GM23338 (cell line): ENCODE data around the gene PFN1. TPM values are rescaled to one million over a fixed set of nuclear protein-coding genes. Genes with fewer than 3 reads are reported as not detected.

Experiments
- ATAC-seq: fragments of 200-7000 bp; cut with Tn5 transposase; 3 replicates; pipeline ENCODE4 v1.9.1; 2020
- DNase-seq: peaks from one replicate; pipeline ENCODE4 v3.0.0-alpha.2; 2015; ENCODE audit warnings: low spot score
- H2AFZ ChIP-seq: fragments of 200-600 bp; sonication (generic); 2 replicates; pipeline ENCODE4 v1.8.0; 2016; ENCODE audit warnings: antibody characterized with exemption, mild to moderate bottlenecking, moderate library complexity
- H3F3A ChIP-seq: fragments of 200-600 bp; sonication (generic); replicated peaks from 2 replicates; pipeline ENCODE4 v1.8.0; 2017; ENCODE audit warnings: antibody characterized with exemption, mixed run types, low read depth
- H3K27ac ChIP-seq: fragments of 200-600 bp; sonication (generic); 2 replicates; pipeline ENCODE4 v1.6.1; 2016; ENCODE audit warnings: low read depth
- H3K27me3 ChIP-seq: fragments of 200-600 bp; sonication (generic); 2 replicates; pipeline ENCODE4 v1.8.0; 2016; ENCODE audit warnings: mild to moderate bottlenecking, mixed run types, moderate library complexity; ENCODE audit not compliant: insufficient read depth
- H3K36me3 ChIP-seq: fragments of 200-600 bp; sonication (generic); 2 replicates; pipeline ENCODE4 v1.8.0; 2016; ENCODE audit warnings: mild to moderate bottlenecking; ENCODE audit not compliant: insufficient read depth
- H3K4me1 ChIP-seq: fragments of 200-600 bp; sonication (generic); 2 replicates; pipeline ENCODE4 v1.8.0; 2016; ENCODE audit warnings: mild to moderate bottlenecking, moderate library complexity; ENCODE audit not compliant: insufficient read depth
- H3K4me2 ChIP-seq: fragments of 200-600 bp; sonication (generic); 2 replicates; pipeline ENCODE4 v1.7.1; 2017; ENCODE audit warnings: mixed run types
- H3K4me3 ChIP-seq: fragments of 200-600 bp; sonication (generic); 2 replicates; pipeline ENCODE4 v1.6.1; 2016; ENCODE audit warnings: mixed run types
- H3K79me2 ChIP-seq: fragments of 200-600 bp; sonication (generic); replicated peaks from 2 replicates; pipeline ENCODE4 v1.8.0; 2017; ENCODE audit warnings: mild to moderate bottlenecking; ENCODE audit not compliant: insufficient read depth
- H3K9me2 ChIP-seq: fragments of 200-600 bp; sonication (generic); 2 replicates; pipeline ENCODE4 v1.8.0; 2017; ENCODE audit not compliant: insufficient read depth
- H4K20me1 ChIP-seq: fragments of 200-600 bp; sonication (generic); replicated peaks from 2 replicates; pipeline ENCODE4 v1.8.0; 2017; ENCODE audit warnings: mild to moderate bottlenecking; ENCODE audit not compliant: insufficient read depth
- H3K27ac Mint-ChIP-seq: 2 replicates; pipeline ENCODE4 v1.8.0; 2020; ENCODE audit warnings: inconsistent platforms, mild to moderate bottlenecking, moderate library complexity, mixed read lengths
- H3K27me3 Mint-ChIP-seq: 3 replicates; pipeline ENCODE4 v1.8.0; 2022; ENCODE audit warnings: low read depth, mild to moderate bottlenecking, moderate library complexity, mixed read lengths, inconsistent platforms; ENCODE audit not compliant: insufficient read depth, poor library complexity
- H3K36me3 Mint-ChIP-seq: 3 replicates; pipeline ENCODE4 v1.8.0; 2021; ENCODE audit warnings: low read depth, mild to moderate bottlenecking, inconsistent platforms, moderate library complexity, mixed read lengths
- H3K4me1 Mint-ChIP-seq: 3 replicates; pipeline ENCODE4 v1.8.0; 2020; ENCODE audit warnings: mild to moderate bottlenecking, inconsistent platforms, mixed read lengths
- H3K4me3 Mint-ChIP-seq: 3 replicates; pipeline ENCODE4 v1.8.0; 2021; ENCODE audit warnings: moderate library complexity, mild to moderate bottlenecking, inconsistent platforms, mixed read lengths
- H3K9me3 Mint-ChIP-seq: 3 replicates; pipeline ENCODE4 v1.8.0; 2020; ENCODE audit warnings: moderate library complexity, mild to moderate bottlenecking, inconsistent platforms, mixed read lengths
- CREB1 ChIP-seq: fragments of 250-450 bp; sonication (Bioruptor Pico); IDR thresholded peaks from 2 replicates; pipeline ENCODE4 v1.5.0; 2020; ENCODE audit warnings: low read depth, mild to moderate bottlenecking, moderate library complexity
- CTCF ChIP-seq, 2 experiments: fragments of 200-600 bp in 1 of 2; sonication (generic) in 1 of 2; conservative IDR thresholded peaks; 2 replicates each; pipeline versions ENCODE4 v1.5.1 to v1.6.1; 2016 to 2017; ENCODE audit warnings: antibody characterized with exemption in 2 of 2, low read depth in 2 of 2, mild to moderate bottlenecking in 2 of 2, moderate library complexity in 1 of 2
- ETS1 ChIP-seq: IDR thresholded peaks from 2 replicates; pipeline ENCODE4 v1.6.1; 2016; ENCODE audit warnings: antibody characterized with exemption
- EZH2 ChIP-seq: fragments of 200-600 bp; sonication (generic); IDR thresholded peaks from one replicate; pipeline ENCODE4 v1.8.0; 2017; ENCODE audit warnings: antibody characterized with exemption, mild to moderate bottlenecking, low read depth; ENCODE audit not compliant: unreplicated experiment
- EZH2phosphoT487 ChIP-seq: fragments of 200-600 bp; sonication (generic); IDR thresholded peaks from one replicate; pipeline ENCODE4 v1.8.1; 2018; ENCODE audit warnings: antibody characterized with exemption; ENCODE audit not compliant: unreplicated experiment
- JUNB ChIP-seq: IDR thresholded peaks from one replicate; pipeline ENCODE4 v1.6.1; 2016; ENCODE audit warnings: antibody characterized with exemption; ENCODE audit not compliant: unreplicated experiment
- NANOG ChIP-seq: IDR thresholded peaks from 2 replicates; pipeline ENCODE4 v1.6.1; 2016; ENCODE audit warnings: antibody characterized with exemption, borderline replicate concordance
- POLR2AphosphoS5 ChIP-seq: IDR thresholded peaks from 2 replicates; pipeline ENCODE4 v1.6.1; 2016; ENCODE audit warnings: antibody characterized with exemption, low read depth
- REST ChIP-seq: IDR thresholded peaks from one replicate; pipeline ENCODE4 v1.6.1; 2018; ENCODE audit warnings: antibody characterized with exemption; ENCODE audit not compliant: unreplicated experiment
- STAT1 ChIP-seq: IDR thresholded peaks from one replicate; pipeline ENCODE4 v1.6.1; 2016; ENCODE audit warnings: antibody characterized with exemption; ENCODE audit not compliant: unreplicated experiment
- ZNF114 ChIP-seq: fragments of 250-450 bp; sonication (Bioruptor Pico); IDR thresholded peaks from 2 replicates; pipeline ENCODE4 v1.5.0; 2020; ENCODE audit warnings: mild to moderate bottlenecking, moderate library complexity
- ZNF331 ChIP-seq: fragments of 250-450 bp; sonication (Bioruptor Pico); IDR thresholded peaks from 2 replicates; pipeline ENCODE4 v1.5.0; 2020; ENCODE audit warnings: low read depth, mild to moderate bottlenecking, moderate library complexity
- ZNF462 ChIP-seq: fragments of 250-450 bp; sonication (Bioruptor Pico); IDR thresholded peaks from 2 replicates; pipeline ENCODE4 v1.5.0; 2020; ENCODE audit warnings: mild to moderate bottlenecking, moderate library complexity
- polyA plus RNA-seq: library from polyadenylated mRNA; unstranded; fragments of >200 nt; fragmentation: Nextera tagmentation; extraction: Ambion mirVana; gene quantifications from 2 replicates; pipeline ENCODE4 v1.2.1, GENCODE V29; 2016
- total RNA-seq: library from RNA; depleted of rRNA; stranded (reverse); fragments of >200 nt; shearing (Covaris generic); gene quantifications from 2 replicates; pipeline ENCODE4 v1.2.3, GENCODE V29; 2014

PFN1 gene
- total and polyA plus RNA-seq, 2 experiments from 2014 or later: 2,002 to 3,709 TPM

GRCh38 chr17:4933646-4934045 is 14.7 kb downstream of the PFN1 start:
- no peak overlapping the region for H3K27ac Mint-ChIP-seq
- H3K36me3 Mint-ChIP-seq: peaks cover 43% of the 10 kb centered on the region
- Histone ChIP-seq H4K20me1 (no peaks in the 10 kb centered on the region), H3K4me2 (no peak overlapping the region), H3F3A (peaks cover 4% of the 10 kb centered on the region; the same call in 1 of the 2 replicates), H3K79me2 (peaks cover 5% of the 10 kb centered on the region), H3K27me3 (no peaks in the 10 kb centered on the region), H3K36me3 (no peaks in the 10 kb centered on the region; the same call in 1 of the 2 replicates), H3K9me2 (no peaks in the 10 kb centered on the region), H3K4me3 (no peak overlapping the region), H3K27ac (no peak overlapping the region), H3K4me1 (peaks cover 3% of the 10 kb centered on the region), H2AFZ (no peak overlapping the region)
- no peaks in the 10 kb centered on the region for H3K9me3 Mint-ChIP-seq
- DNase-seq (no peak), ATAC-seq (no peak)
- peaks cover 10% of the 10 kb centered on the region for H3K27me3 Mint-ChIP-seq
- TF ChIP-seq ZNF114 (no peak), ZNF462 (CRISPR knock-in tag) (no peak), ZNF331 (CRISPR knock-in tag) (no peak), JUNB (no peak), STAT1 (no peak), NANOG (no peak), POLR2AphosphoS5 (no peak), CREB1 (no peak), EZH2phosphoT487 (no peak), EZH2 (no peak), REST (no peak), CTCF (conservative IDR thresholded peaks at IDR 0.05; ENCODE audit: low read depth in 2 of 2) (no peak), ETS1 (no peak)
- peaks cover 22% of the 10 kb centered on the region for H3K4me1 Mint-ChIP-seq
- no peak overlapping the region for H3K4me3 Mint-ChIP-seq
